B cell (primary cell): ENCODE measurements around the gene MYH14. TPM values are rescaled to one million over a fixed set of nuclear protein-coding genes. Genes with fewer than 3 reads are reported as not detected.

Experiments used
- ATAC-seq: fragments of 200-7000 bp; cut with Tn5 transposase; one replicate; pipeline ENCODE4 v1.10.0; 2021; ENCODE audit warnings: low read depth, mild to moderate bottlenecking, moderate number of reproducible peaks, moderate library complexity
- CTCF ChIA-PET: fragments of 350-600 bp; sonication (Branson Sonifier 250); formaldehyde crosslinking; loops from one replicate; lab custom pipeline; 2021; ENCODE audit warnings: antibody characterized with exemption, inconsistent platforms; lab: Charles Lee
- POLR2A ChIA-PET: fragments of 350-600 bp; sonication (Branson Sonifier 250); formaldehyde crosslinking; loops from one replicate; lab custom pipeline; 2021; ENCODE audit warnings: antibody characterized with exemption; lab: Charles Lee
- DNase-seq: peaks from one replicate; pipeline ENCODE4 v3.0.0; 2013
- H2AFZ ChIP-seq: 2 replicates; pipeline ENCODE4 v1.6.1; 2012; ENCODE audit warnings: mild to moderate bottlenecking, low read depth, low read length; ENCODE audit not compliant: insufficient read depth, poor library complexity, severe bottlenecking
- H3K27ac ChIP-seq, 2 donors: 1 replicate in 1 of 2; 2 replicates in 1 of 2; pipeline ENCODE4 v1.5.1; 2012 to 2013; ENCODE audit warnings: low read length in 2 of 2, mild to moderate bottlenecking in 2 of 2, moderate library complexity in 1 of 2
- H3K27me3 ChIP-seq, 4 experiments: fragments of 200-600 bp in 1 of 4; sonication (generic) in 1 of 4; replicated peaks in 1 of 4; 1 replicate in 2 of 4; 2 replicates in 2 of 4; pipeline versions ENCODE4 v1.6.1 to v1.7.0; 2013 to 2016; ENCODE audit warnings: low read length in 3 of 4, mild to moderate bottlenecking in 2 of 4, mixed read lengths in 1 of 4, moderate library complexity in 1 of 4; ENCODE audit not compliant: insufficient read depth in 4 of 4, control insufficient read depth in 3 of 4; ENCODE audit errors: control extremely low read depth in 1 of 4
- H3K36me3 ChIP-seq, 2 experiments: replicated peaks in 1 of 2; 1 replicate in 1 of 2; 2 replicates in 1 of 2; pipeline versions ENCODE4 v1.6.1 to v1.7.1; 2013; ENCODE audit warnings: low read length in 1 of 2; ENCODE audit not compliant: insufficient read depth in 2 of 2, control insufficient read depth in 1 of 2; ENCODE audit errors: control extremely low read depth in 1 of 2, extremely low read depth in 1 of 2
- H3K4me1 ChIP-seq, 2 donors: fragments of 200-600 bp in 1 of 2; sonication (generic) in 1 of 2; 1 replicate in 1 of 2; 2 replicates in 1 of 2; pipeline versions ENCODE4 v1.5.1 to v1.6.1; 2013 to 2017; ENCODE audit warnings: low read length in 2 of 2; ENCODE audit not compliant: control insufficient read depth in 2 of 2, insufficient read depth in 2 of 2
- H3K4me2 ChIP-seq: replicated peaks from 2 replicates; pipeline ENCODE3; 2012; ENCODE audit warnings: mild to moderate bottlenecking, low read depth, low read length; ENCODE audit not compliant: poor library complexity, severe bottlenecking
- H3K4me3 ChIP-seq, 5 experiments: fragments of 200-600 bp in 1 of 5; sonication (generic) in 1 of 5; 1 replicate in 3 of 5; 2 replicates in 2 of 5; pipeline versions ENCODE4 v1.5.1 to v1.7.0; 2011 to 2016; ENCODE audit warnings: low read length in 4 of 5, mild to moderate bottlenecking in 4 of 5, low read depth in 2 of 5, control low read depth in 1 of 5, moderate library complexity in 1 of 5; ENCODE audit not compliant: insufficient read depth in 1 of 5; ENCODE audit errors: control extremely low read depth in 1 of 5, extremely low read depth in 1 of 5
- H3K79me2 ChIP-seq: fragments of 200-600 bp; sonication (generic); one replicate; pipeline ENCODE4 v1.6.0; 2016; ENCODE audit warnings: low read length; ENCODE audit not compliant: control insufficient read depth, insufficient read depth
- H3K9ac ChIP-seq: fragments of 200-600 bp; sonication (generic); 2 replicates; pipeline ENCODE4 v1.6.1; 2017; ENCODE audit warnings: mild to moderate bottlenecking, low read length, moderate library complexity
- H3K9me3 ChIP-seq, 3 donors: one replicate each; pipeline versions ENCODE4 v1.6.1 to v1.7.1; 2013; ENCODE audit warnings: low read length in 2 of 3; ENCODE audit not compliant: control insufficient read depth in 2 of 3, insufficient read depth in 1 of 3; ENCODE audit errors: control extremely low read depth in 1 of 3
- H4K20me1 ChIP-seq: 2 replicates; pipeline ENCODE4 v1.6.0; 2012; ENCODE audit warnings: mild to moderate bottlenecking, low read length; ENCODE audit not compliant: insufficient read depth, control insufficient read depth, poor library complexity, severe bottlenecking
- H3K27ac Mint-ChIP-seq: one replicate; pipeline ENCODE4 v1.8.0; 2021; ENCODE audit warnings: mixed read lengths
- H3K27me3 Mint-ChIP-seq: one replicate; pipeline ENCODE4 v1.8.0; 2021; ENCODE audit warnings: mixed read lengths
- H3K4me1 Mint-ChIP-seq: one replicate; pipeline ENCODE4 v1.8.0; 2021; ENCODE audit warnings: mixed read lengths
- H3K4me3 Mint-ChIP-seq: one replicate; pipeline ENCODE4 v1.8.0; 2021; ENCODE audit warnings: mixed read lengths
- H3K9me3 Mint-ChIP-seq: one replicate; pipeline ENCODE4 v1.8.0; 2022; ENCODE audit warnings: mixed read lengths; ENCODE audit not compliant: insufficient read depth
- EZH2 ChIP-seq: IDR thresholded peaks from 2 replicates; pipeline ENCODE4 v1.6.1; 2012; ENCODE audit warnings: borderline replicate concordance, low read depth, mild to moderate bottlenecking, moderate library complexity, low read length; ENCODE audit not compliant: insufficient read depth, poor library complexity, severe bottlenecking
- WGBS: methylation state at CpG from one replicate; pipeline ENCODE4 v1.1.5; 2013; ENCODE audit warnings: missing lambda C conversion rate; ENCODE audit not compliant: insufficient coverage; 5-methylcytosine and 5-hydroxymethylcytosine counted together
- intact Hi-C: fragments of 100-400 bp; cut with micrococcal nuclease; formaldehyde crosslinking; loops from one replicate; pipeline ENCODE4 v1.10.0; 2022
- polyA plus RNA-seq: library from polyadenylated mRNA; depleted of rRNA; stranded (reverse); fragments of >200 nt; gene quantifications from 2 replicates; pipeline ENCODE4 v1.2.3, GENCODE V29; 2012
- total RNA-seq, 2 donors: library from RNA; stranded (reverse); fragments of 120-200 nt in 1 of 2; gene quantifications; 1 replicate in 1 of 2; 2 replicates in 1 of 2; pipeline versions ENCODE4 v1.2.3 to v1.2.4, GENCODE V29; 2013 to 2022
- TF ChIP-seq, protein P1 (sequence below): fragments of 200-600 bp; IDR thresholded peaks from one replicate; pipeline ENCODE4 v1.8.0; 2022; ENCODE audit warnings: antibody characterized with exemption, mild to moderate bottlenecking

MYH14 gene
- total and polyA plus RNA-seq, 2 donors (not counting 1 experiment from before 2014, with no cell fraction given): not detected

DNA sequence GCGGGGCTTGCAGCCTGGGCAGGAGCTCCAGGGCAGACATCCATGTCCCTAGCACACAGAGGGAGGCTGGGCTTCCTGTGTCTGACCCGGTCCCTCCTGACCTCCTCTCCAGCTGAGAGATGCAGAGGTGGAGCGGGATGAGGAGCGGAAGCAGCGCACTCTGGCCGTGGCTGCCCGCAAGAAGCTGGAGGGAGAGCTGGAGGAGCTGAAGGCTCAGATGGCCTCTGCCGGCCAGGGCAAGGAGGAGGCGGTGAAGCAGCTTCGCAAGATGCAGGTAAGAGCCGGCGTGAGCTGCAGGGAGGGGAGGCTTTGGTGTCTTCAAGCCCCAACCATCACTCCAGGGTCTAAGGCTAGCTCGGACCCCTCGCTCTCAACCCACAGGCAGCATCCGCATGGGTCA, 87.4 kb downstream of the MYH14 start:
- H3K4me3 Mint-ChIP-seq: no peak overlapping the region
- POLR2A ChIA-PET: no interaction called here
- WGBS: 37% methylated on average over 4 of the region's 15 CpGs

DNA sequence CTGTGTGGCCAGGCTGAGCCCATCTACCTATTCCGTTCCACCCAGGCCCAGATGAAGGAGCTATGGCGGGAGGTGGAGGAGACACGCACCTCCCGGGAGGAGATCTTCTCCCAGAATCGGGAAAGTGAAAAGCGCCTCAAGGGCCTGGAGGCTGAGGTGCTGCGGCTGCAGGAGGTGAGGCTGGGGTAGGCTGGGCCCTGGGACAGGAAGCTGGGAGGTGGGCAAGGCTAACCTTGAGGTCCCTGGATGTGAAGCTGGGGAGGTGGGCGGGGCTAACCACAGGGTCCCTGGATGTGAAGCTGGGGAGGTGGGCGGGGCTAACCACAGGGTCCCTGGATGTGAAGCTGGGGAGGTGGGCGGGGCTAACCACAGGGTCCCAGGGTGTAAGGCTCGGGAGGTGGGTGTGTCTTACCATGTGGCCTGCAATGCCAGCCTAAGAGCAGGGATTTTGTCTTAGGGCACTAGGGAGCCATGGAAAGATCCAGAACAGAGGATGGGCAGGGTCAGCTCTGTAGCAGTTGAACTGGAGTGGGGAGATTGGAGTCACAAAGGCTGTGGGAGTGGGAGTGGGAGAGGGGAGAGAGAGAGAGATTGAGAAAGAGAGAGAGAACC, 88.9 kb downstream of the MYH14 start:
- no peak overlapping the region for H3K4me2 ChIP-seq
- H3K27me3 Mint-ChIP-seq: peaks cover 49% of the 10 kb centered on the region
- H3K4me1 Mint-ChIP-seq: no peaks in the 10 kb centered on the region
- peaks cover 0 to 34% (median 8%) of the 10 kb centered on the region in 3 donors for H3K9me3 ChIP-seq
- no peak for DNase-seq
- no peak overlapping the region for H3K4me3 Mint-ChIP-seq
- ChIA-PET CTCF (no interaction called here), POLR2A (no interaction called here)
- H3K79me2 ChIP-seq: no peaks in the 10 kb centered on the region
- no peak overlapping the region for H2AFZ ChIP-seq
- no peak for TF ChIP-seq EZH2
- TF ChIP-seq, protein P1, sequence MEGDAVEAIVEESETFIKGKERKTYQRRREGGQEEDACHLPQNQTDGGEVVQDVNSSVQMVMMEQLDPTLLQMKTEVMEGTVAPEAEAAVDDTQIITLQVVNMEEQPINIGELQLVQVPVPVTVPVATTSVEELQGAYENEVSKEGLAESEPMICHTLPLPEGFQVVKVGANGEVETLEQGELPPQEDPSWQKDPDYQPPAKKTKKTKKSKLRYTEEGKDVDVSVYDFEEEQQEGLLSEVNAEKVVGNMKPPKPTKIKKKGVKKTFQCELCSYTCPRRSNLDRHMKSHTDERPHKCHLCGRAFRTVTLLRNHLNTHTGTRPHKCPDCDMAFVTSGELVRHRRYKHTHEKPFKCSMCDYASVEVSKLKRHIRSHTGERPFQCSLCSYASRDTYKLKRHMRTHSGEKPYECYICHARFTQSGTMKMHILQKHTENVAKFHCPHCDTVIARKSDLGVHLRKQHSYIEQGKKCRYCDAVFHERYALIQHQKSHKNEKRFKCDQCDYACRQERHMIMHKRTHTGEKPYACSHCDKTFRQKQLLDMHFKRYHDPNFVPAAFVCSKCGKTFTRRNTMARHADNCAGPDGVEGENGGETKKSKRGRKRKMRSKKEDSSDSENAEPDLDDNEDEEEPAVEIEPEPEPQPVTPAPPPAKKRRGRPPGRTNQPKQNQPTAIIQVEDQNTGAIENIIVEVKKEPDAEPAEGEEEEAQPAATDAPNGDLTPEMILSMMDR: no peak
- no peaks in the 10 kb centered on the region for H3K36me3 ChIP-seq
- peaks cover 12% of the 10 kb centered on the region for H3K9me3 Mint-ChIP-seq
- 71% methylated on average over 10 of the region's 11 CpGs for WGBS
- no peaks in the 10 kb centered on the region for H3K4me1 ChIP-seq
- H4K20me1 ChIP-seq: no peaks in the 10 kb centered on the region
- no peak for ATAC-seq
- no peak overlapping the region for H3K9ac ChIP-seq
- H3K27ac Mint-ChIP-seq: no peak overlapping the region
- H3K27ac ChIP-seq: no peak overlapping the region
- H3K4me3 ChIP-seq: no peak overlapping the region
- intact Hi-C loops: no loop called here
- H3K27me3 ChIP-seq: peaks cover 0 to 42% (median 4%) of the 10 kb centered on the region in 4 experiments

More for the DNA sequence above, 87.4 kb downstream of the MYH14 start:
- Histone ChIP-seq H3K27ac (no peak overlapping the region), H4K20me1 (no peaks in the 10 kb centered on the region), H3K4me1 (no peaks in the 10 kb centered on the region), H3K9me3 (peaks cover under 1 to 47% (median 16%) of the 10 kb centered on the region in 3 donors), H3K79me2 (no peaks in the 10 kb centered on the region), H3K9ac (no peak overlapping the region), H3K4me3 (no peak overlapping the region), H2AFZ (no peak overlapping the region), H3K27me3 (peaks cover 0 to 46% (median 4%) of the 10 kb centered on the region in 4 experiments), H3K4me2 (no peak overlapping the region), H3K36me3 (no peaks in the 10 kb centered on the region)
- DNase-seq (no peak), ATAC-seq (no peak)
- CTCF ChIA-PET: no interaction called here
- intact Hi-C loops: no loop called here
- TF ChIP-seq EZH2: no peak
- TF ChIP-seq, protein P1: no peak
- Mint-ChIP-seq H3K27me3 (peaks cover 55% of the 10 kb centered on the region), H3K4me1 (no peaks in the 10 kb centered on the region), H3K27ac (no peak overlapping the region), H3K9me3 (peaks cover 14% of the 10 kb centered on the region)
